Prostate gland (tissue), 2 donors: ENCODE results near the gene SNX32. TPM values are rescaled to one million over a fixed set of nuclear protein-coding genes. Genes with fewer than 3 reads are reported as not detected.

Source experiments
- DNase-seq: peaks from one replicate; pipeline ENCODE4 v3.0.0-alpha.2; 2019; ENCODE audit warnings: low spot score
- H3K27ac ChIP-seq, 2 donors: fragments of 200-600 bp; sonication (generic); 2 replicates each; pipeline ENCODE4 v1.5.1; 2017 to 2019
- H3K27me3 ChIP-seq: fragments of 200-600 bp; sonication (generic); replicated peaks from 2 replicates; pipeline ENCODE4 v1.5.1; 2019; ENCODE audit not compliant: insufficient read depth
- H3K36me3 ChIP-seq, 2 donors: fragments of 200-600 bp; sonication (generic); 1 replicate in 1 of 2; 2 replicates in 1 of 2; pipeline versions ENCODE4 v1.5.1 to v1.8.1; 2017 to 2019
- H3K4me1 ChIP-seq: fragments of 200-600 bp; sonication (generic); replicated peaks from 2 replicates; pipeline ENCODE4 v1.5.1; 2019
- H3K4me3 ChIP-seq, 2 donors: fragments of 200-600 bp; sonication (generic); 2 replicates each; pipeline ENCODE4 v1.5.1; 2017 to 2019
- H3K9me3 ChIP-seq: fragments of 200-600 bp; sonication (generic); 2 replicates; pipeline ENCODE4 v1.5.1; 2017
- POLR2A ChIP-seq: fragments of 450-650 bp; IDR thresholded peaks from one replicate; pipeline ENCODE4 v1.6.1; 2016; ENCODE audit warnings: antibody characterized with exemption, mild to moderate bottlenecking
- POLR2AphosphoS5 ChIP-seq: sonication (generic); formaldehyde crosslinking; IDR thresholded peaks from one replicate; pipeline ENCODE4 v1.6.1; 2017; ENCODE audit warnings: antibody characterized with exemption
- WGBS: methylation state at CpG from one replicate; pipeline ENCODE4 v1.1.5; 2018; 5-methylcytosine and 5-hydroxymethylcytosine counted together
- intact Hi-C: fragments of 100-400 bp; cut with DNase I; formaldehyde crosslinking; loops from one replicate; pipeline ENCODE4 v1.14.2; 2022
- total RNA-seq, 2 donors: library from RNA; depleted of rRNA; stranded (reverse); fragments of >200 nt; gene quantifications; one replicate each; pipeline ENCODE4 v1.1.0, GENCODE V29; 2016
- TF ChIP-seq, protein P1 (sequence below), 4 experiments: fragments of 200-600 bp in 2 of 4; fragments of 450-650 bp in 2 of 4; sonication (generic) in 2 of 4; IDR thresholded peaks; 1 replicate in 3 of 4; 2 replicates in 1 of 4; pipeline ENCODE4 v1.5.1; 2016 to 2019; ENCODE audit warnings: antibody characterized with exemption in 4 of 4, mild to moderate bottlenecking in 2 of 4, moderate library complexity in 2 of 4

The SNX32 gene
- total RNA-seq, 2 donors from 2014 or later = 0.91 TPM; not detected in 1

DNA sequence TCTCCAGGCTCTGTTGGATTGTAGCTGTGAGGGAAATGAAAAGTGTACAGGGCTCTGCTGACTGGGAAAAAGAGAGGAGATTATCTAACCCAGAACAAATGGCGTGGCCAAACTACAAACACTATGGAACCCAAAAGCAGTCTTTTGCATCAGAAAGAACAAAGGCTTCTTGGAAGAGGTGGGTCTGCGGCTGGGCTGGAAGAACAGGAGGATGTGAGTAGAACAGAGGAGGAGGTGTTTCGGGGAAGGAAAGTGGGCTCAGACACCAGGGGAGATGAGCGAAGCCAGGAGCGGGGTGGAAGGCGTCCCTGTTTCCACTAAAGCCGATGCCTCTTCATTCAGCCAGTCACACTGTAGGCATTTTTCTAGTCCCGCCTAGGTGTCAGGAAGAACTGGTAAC, 34.9 kb upstream of the SNX32 start:
- no peak for DNase-seq
- no peak overlapping the region for H3K27ac ChIP-seq
- WGBS = 91% methylated on average over 8 of the region's 8 CpGs
- no peaks in the 10 kb centered on the region for H3K4me1 ChIP-seq
- H3K36me3 ChIP-seq = no peaks in the 10 kb centered on the region
- intact Hi-C loops = no loop called here
- H3K4me3 ChIP-seq = no peak overlapping the region
- no peaks in the 10 kb centered on the region for H3K27me3 ChIP-seq
- H3K9me3 ChIP-seq = no peaks in the 10 kb centered on the region
- no peak for TF ChIP-seq POLR2AphosphoS5
- TF ChIP-seq, protein P1, sequence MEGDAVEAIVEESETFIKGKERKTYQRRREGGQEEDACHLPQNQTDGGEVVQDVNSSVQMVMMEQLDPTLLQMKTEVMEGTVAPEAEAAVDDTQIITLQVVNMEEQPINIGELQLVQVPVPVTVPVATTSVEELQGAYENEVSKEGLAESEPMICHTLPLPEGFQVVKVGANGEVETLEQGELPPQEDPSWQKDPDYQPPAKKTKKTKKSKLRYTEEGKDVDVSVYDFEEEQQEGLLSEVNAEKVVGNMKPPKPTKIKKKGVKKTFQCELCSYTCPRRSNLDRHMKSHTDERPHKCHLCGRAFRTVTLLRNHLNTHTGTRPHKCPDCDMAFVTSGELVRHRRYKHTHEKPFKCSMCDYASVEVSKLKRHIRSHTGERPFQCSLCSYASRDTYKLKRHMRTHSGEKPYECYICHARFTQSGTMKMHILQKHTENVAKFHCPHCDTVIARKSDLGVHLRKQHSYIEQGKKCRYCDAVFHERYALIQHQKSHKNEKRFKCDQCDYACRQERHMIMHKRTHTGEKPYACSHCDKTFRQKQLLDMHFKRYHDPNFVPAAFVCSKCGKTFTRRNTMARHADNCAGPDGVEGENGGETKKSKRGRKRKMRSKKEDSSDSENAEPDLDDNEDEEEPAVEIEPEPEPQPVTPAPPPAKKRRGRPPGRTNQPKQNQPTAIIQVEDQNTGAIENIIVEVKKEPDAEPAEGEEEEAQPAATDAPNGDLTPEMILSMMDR (IDR thresholded peaks at IDR 0.05) = no peak

DNA sequence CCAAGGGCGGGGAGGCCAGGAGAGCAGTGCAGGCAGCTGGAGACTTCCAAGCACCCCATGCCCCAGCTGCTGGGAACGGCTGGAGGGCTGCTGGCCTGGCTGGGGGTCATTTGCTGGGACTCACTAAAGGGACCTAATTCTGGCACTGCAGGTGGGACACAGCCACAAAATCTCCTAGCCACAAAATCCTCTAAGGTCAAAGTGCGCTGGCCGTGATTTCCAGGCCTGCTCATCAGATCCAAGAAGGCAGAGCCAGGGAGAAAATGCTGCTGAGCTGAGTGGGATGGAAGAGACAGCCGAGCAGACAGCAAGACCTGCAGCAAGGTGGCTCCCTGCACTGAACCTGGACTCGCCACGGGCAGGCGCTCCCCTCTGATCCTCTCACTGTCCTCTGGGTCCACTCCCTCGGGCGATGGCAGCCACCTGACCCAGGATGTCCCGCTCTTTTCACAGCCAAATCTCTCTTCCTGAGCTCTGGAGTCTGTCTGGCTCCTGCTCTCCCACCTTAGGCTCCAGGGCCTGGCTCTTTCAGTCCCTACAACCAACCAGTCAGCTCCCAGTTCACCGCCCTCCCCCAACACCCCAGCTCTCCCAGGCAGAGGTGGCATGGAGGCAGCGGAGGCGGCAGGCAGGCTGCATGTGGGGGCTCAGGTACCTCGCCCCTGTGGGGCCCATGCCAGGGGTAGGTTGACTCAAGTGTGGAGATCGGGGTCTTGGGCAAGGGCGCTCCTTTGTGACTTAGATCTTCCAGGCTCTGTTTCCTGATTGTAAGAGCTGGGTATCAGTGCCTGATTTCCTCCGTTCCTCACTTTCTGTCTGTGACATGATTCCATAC, 32.4 kb upstream of the SNX32 start:
- no peak overlapping the region for H3K27ac ChIP-seq
- DNase-seq = no peak
- H3K9me3 ChIP-seq = no peaks in the 10 kb centered on the region
- no peaks in the 10 kb centered on the region for H3K36me3 ChIP-seq
- H3K4me3 ChIP-seq = no peak overlapping the region
- 78% methylated on average over 18 of the region's 18 CpGs for WGBS
- no peaks in the 10 kb centered on the region for H3K4me1 ChIP-seq
- peaks cover 2% of the 10 kb centered on the region for H3K27me3 ChIP-seq
- no peak for TF ChIP-seq POLR2AphosphoS5
- TF ChIP-seq, protein P1 (IDR thresholded peaks at IDR 0.05) = no peak
- TF ChIP-seq POLR2A = no peak
- intact Hi-C loops = no loop called here

DNA sequence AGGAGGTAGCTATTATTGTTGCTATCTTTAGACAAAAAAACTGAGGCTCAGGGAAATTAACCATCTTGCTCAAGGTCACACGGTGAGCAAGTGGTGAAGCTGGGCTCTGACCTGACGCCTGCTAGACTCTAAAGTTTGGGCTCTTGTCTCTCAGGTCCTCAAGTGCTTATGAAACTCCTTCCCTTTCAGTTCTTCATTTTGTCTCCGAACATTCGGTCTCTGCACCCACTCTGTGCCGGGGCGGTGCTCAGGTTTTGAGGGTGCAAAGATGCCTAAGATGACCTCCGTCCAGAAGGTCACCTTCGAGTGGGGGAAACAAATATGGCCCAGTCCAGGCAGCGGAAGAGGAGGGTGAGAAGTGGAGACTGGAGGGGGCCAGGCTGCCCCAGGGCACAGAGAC, 30.9 kb upstream of the SNX32 start:
- Histone ChIP-seq H3K36me3 (no peaks in the 10 kb centered on the region), H3K4me3 (no peak overlapping the region), H3K27me3 (peaks cover 2% of the 10 kb centered on the region), H3K27ac (no peak overlapping the region), H3K9me3 (no peaks in the 10 kb centered on the region), H3K4me1 (no peaks in the 10 kb centered on the region)
- intact Hi-C loops = no loop called here
- 86% methylated on average over 9 of the region's 9 CpGs for WGBS
- no peak for TF ChIP-seq POLR2A
- TF ChIP-seq, protein P1 (IDR thresholded peaks at IDR 0.05) = no peak
- no peak for TF ChIP-seq POLR2AphosphoS5
- no peak for DNase-seq

DNA sequence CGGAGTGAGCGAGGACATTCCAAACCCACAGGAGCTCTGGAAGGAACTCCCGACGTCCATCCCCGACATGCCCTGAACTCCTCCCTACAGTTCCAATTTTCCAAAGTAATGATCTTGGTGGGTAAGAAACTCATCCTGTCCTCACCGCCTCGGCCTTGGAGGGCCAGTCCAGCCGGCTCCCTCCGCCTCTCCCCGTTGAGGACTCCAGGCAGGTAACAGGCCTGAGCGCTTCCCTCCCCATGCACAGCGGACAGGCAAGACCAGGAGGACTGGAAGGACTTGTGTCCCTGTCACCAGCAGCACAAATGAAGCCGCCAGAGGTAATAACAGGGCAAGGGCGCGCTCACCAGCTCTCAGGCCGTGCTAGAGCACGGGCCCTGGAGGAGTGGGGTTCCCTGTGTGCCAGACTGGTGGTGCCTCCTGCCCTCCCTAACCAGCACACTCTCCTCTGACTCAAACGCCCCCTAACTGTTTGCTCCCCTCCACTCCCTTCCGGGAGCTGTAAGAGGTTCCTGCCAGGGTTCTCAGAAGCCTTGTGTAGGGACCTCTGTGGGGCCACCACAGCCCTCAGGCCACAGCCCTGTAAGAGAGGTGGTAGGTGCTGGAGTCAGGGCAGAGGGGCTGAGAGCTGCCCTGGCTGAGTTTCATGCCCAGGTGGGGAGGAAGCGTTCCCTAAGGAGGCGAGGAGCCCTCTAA, 29.8 kb upstream of the SNX32 start:
- H3K4me3 ChIP-seq = no peak overlapping the region
- WGBS = 39% methylated on average over 21 of the region's 21 CpGs
- H3K27me3 ChIP-seq = peaks cover 2% of the 10 kb centered on the region
- no peaks in the 10 kb centered on the region for H3K4me1 ChIP-seq
- no peak for DNase-seq
- intact Hi-C loops = no loop called here
- no peak for TF ChIP-seq POLR2AphosphoS5
- TF ChIP-seq, protein P1 (IDR thresholded peaks at IDR 0.05) = no peak
- TF ChIP-seq POLR2A = no peak
- no peaks in the 10 kb centered on the region for H3K36me3 ChIP-seq
- no peaks in the 10 kb centered on the region for H3K9me3 ChIP-seq
- H3K27ac ChIP-seq = no peak overlapping the region
